NCI-H187 treated with DMSO at 0.1 percent for 48 hours (cell line): ENCODE measurements around the gene FBXL5.

ENCODE experiments used
- DNase-seq: peaks from one replicate; lab custom pipeline; 2025; lab: John Stamatoyannopoulos, UW

The FBXL5 gene, protein sequence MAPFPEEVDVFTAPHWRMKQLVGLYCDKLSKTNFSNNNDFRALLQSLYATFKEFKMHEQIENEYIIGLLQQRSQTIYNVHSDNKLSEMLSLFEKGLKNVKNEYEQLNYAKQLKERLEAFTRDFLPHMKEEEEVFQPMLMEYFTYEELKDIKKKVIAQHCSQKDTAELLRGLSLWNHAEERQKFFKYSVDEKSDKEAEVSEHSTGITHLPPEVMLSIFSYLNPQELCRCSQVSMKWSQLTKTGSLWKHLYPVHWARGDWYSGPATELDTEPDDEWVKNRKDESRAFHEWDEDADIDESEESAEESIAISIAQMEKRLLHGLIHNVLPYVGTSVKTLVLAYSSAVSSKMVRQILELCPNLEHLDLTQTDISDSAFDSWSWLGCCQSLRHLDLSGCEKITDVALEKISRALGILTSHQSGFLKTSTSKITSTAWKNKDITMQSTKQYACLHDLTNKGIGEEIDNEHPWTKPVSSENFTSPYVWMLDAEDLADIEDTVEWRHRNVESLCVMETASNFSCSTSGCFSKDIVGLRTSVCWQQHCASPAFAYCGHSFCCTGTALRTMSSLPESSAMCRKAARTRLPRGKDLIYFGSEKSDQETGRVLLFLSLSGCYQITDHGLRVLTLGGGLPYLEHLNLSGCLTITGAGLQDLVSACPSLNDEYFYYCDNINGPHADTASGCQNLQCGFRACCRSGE

DNA sequence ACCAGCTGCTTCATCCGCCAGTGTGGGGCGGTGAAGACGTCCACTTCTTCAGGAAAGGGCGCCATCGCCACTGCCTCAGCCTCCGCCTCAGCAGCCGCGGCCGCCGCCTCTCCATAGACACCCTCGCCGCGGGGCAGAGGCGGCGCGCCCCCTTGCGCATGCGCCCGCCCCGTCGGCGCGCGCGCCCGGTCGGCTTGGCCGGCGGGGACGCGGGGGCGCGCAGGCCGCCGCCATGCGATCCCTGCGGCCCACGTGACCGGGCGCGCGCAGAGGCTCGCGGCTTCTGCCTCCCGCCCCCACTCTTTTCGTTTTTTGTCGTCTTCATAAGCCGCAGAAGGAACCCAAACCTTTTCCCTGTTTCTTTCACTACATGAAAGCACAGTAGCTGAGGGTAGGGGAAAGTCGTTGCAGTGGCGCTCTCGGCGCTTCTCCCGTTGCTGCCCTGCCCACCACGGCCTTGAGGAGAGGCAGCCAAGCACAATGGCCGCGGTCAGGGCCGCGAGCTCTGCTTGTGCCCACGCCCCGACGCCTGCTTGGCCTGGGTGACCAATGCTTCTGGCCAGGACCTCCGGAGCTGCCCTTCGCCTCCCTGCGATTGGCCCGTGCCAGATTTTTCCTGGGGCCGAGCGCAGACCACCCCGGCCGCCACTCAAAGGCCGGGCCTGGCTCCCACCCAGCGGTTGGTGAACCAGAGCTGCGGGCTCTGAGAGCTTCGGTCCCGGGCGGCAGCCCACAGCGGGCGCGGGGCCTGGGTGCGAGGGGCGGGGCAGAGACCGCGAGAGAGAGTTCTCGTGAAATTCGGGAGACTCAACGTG, at the start of gene FBXL5:
Gene FBXL5, minus strand, starts transcription at position 135 of the 815 bp plus-strand sequence. Its CDS starts 70 bp downstream, at position 65.
- peak; percentile 34 for DNase-seq

DNA sequence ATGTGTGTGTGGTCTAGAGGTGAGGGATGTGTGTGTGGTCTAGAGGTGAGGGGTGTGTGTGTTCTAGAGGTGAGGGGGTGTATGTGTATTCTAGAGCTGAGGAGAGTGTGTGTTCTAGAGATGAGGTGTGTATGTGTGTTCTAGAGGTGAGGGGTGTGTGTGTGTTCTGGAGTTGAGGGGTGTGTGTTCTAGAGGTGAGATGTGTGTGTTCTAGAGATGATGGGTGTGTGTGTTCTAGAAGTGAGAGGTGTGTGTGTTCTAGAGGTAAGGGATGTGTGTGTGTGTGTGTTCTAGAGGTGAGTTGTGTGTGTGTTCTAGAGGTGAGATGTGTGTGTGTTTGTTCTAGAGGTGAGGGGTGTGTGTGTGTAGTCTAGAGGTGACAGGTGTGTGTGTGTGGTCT, 49.0 kb upstream of the FBXL5 start:
- no peak for DNase-seq

DNA sequence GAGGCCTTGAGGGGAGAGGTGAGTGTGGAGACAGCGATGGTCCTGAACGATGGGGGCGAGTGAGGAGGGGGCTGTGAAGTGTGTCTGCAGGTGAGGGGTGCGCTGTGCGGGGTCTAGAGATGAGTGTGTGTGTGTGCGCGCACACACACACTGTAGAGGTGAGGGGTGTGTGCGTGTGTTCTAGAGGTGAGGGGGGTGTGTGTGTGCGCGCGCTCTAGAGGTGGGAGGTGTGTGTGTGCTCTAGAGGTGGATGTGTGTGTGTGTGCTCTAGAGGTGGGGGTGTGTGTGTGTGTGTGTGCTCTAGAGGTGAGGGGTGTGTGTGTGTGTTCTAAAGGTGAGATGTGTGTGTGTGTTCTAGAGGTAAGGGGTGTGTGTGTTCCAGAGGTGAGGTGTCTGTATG, 48.3 kb upstream of the FBXL5 start:
- no peak for DNase-seq

DNA sequence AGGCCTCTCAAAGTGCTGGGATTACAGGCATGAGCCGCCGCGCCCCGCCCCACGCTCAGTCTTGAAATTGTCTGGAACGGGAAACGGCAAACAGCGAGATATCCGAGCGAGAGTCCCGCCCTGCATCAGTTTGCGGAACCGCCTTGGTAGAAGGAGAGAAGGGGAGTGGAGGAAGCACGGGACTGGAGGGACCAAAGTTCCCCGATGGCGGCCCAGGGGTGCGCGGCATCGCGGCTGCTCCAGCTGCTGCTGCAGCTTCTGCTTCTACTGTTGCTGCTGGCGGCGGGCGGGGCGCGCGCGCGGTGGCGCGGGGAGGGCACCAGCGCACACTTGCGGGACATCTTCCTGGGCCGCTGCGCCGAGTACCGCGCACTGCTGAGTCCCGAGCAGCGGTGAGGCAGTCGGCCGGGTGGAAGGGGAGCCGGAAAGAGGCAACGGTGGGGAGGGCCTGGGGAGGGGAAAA, 47.8 kb upstream of the FBXL5 start, which contains the start of gene BST1:
Gene BST1, plus strand, starts transcription at position 125 of the 463 bp plus-strand sequence. Its CDS starts 80 bp downstream, at position 205.
- DNase-seq = no peak

DNA sequence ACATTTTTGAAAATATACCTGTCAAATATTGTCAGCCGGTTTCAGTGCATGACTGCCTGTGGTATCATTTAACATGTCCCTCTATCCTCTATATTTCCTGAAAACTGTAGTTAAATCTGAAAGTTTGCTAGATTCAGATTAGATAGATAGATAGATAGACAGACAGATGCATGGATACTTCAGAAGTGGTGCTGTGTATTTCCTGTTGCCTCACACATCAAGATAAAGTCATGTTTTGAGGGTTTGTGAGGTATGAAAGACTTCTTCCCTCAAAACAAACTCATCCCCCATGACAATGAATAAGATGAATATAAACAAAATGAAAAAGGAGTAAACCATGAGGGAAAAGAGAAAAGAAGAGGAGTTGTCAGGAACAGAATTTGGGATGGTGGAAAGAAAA, 41.7 kb upstream of the FBXL5 start:
- DNase-seq = no peak

DNA sequence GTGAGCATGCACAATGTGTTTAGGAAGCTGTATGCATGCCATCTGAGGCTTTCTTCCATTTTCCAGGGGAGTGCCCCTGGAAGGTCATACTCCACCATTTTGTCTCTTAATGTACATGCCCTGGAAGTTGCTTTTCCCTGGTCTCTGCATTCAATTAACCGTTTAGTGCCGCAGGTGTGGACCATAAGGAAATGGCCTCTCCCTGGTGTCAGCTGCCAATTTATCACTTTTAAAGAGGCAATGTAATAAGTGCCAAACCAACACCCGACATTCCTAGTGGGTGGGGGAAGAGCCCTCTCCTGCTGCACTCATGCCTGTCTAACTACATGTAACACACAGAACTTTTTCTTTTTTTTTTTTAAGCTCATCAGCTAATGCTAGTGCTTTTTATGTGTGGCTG, 40.6 kb upstream of the FBXL5 start:
- no peak for DNase-seq

DNA sequence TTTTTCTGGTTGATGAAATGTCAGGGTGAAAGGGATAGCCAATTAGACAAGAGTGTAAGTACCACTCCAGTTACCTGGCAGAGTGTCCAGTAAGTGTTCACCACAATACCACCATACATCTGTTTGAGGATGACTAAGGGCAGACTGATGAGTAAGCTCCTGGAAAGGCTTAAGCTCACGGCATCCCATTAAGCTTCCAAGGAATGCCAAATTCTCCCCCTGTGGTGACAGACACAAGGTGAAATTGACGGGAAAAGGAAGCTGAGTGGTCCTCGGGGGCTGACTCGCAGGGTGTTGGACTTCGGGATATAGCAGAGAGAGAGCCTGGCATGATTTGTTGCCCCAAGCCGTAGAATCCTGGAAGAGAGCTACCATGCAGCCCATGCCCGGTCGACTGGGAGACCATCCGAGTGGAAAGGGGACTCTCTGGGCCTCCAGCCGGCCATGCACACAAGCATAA, 40.1 kb upstream of the FBXL5 start:
- peak; percentile 54 for DNase-seq

DNA sequence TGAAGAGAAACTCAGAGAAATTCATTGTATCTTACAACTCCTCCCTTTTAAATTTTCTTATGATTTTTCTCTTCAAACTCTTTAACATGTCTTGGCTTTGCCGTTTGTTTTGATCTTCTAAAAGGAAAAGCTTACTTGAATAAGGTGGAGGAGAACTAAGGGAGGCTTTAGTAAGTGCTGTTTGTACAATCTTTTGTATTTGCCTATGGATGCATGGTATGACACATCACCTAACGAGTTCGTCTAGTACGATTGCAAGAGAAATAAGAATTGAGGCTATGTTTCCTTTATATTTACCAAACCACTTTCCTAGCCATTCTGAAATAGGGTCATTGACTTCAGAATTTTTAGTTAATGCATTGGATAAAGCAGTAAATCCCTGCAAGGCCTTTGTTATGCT, 39.3 kb upstream of the FBXL5 start:
- DNase-seq = no peak

DNA sequence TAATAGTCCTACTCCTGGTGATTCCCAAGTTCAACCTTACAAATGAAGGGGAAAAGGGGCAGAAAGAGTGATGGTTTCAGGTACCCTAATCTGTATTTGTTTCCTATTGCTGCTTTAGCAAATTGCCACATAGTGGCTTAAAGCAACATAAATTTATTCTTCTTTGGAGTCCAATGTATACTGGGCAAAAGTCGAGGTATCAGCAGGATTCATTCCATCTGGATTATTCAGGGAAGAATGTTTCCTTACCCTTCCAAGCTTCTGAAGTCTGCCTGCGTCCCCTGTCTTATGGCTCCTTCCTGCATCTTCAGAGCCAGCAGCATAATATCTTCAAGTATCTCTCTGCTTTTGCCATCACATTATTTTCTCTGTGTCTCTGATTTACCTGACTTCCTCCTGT, 37.4 kb upstream of the FBXL5 start:
- no peak for DNase-seq

DNA sequence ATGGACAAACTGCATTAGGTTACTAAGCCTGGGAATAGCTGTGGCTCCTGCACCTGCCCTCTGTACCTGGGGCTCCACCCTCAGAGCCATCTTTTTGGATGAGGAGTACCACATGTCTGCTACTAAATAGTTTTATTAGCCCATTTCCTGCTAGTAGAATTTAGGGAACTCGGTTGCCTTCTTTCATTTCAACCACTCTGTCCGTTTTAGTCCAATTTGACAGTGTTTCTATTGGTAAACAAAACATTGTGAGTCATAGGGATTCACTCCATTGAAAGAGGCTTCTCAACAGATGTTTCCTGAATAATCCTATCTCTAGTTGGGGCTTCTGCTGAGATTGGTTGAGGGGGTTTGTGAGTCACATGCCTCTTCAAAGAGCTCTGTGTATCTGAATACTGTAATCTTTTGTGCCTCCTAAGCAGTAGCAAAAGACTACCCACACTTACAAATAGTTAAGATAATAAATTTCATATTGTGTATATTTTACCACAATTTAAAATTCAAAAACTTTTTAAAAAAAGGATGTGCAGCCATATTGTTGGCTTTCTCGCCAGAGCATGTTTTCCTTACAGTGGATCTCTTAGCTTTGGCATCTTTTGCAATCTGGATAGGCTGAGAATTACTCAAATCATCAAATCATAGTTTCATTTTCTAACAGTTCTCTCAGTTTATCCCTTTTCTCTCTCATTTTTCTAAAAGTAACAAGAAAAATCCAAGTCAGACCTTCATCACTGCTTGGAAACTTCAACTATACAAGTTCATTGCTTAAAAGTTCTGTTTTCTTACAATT, 36.4 kb upstream of the FBXL5 start:
- no peak for DNase-seq

DNA sequence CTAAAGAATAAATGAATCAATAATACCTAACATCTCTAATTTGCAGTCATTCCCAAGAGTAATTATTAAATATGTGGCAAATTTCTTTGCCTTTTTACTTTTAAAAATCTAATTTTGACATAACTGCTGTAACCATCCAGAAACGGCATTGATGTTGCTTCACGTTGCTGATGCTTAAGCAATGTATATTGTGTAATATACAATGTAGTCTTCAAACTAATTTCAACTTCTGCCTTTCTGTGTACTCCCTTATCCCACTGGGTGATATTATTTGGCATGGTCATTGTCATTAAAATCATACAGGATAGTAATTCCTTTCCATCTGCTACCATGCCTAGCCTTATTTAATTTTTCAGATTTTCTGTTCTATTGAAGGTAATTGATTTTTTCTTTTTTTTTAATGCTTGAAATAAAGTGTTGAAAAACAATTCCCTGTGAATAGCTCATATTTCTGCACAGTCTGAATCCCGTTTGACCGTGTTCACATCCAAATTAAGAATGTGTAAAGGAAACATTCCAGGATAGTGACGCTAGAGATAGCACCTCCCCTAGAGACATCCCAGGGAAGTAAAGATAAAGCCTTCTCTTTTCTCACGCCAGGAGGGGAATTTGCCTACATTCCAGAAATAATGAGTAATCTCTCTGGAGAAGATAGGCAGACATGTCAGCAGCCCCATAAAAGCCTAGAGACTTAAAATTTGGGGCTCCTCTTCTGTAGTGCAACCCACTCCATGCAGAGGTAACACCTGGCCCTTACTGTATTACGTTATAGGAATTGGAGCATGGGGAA, 35.1 kb upstream of the FBXL5 start:
- DNase-seq = no peak

DNA sequence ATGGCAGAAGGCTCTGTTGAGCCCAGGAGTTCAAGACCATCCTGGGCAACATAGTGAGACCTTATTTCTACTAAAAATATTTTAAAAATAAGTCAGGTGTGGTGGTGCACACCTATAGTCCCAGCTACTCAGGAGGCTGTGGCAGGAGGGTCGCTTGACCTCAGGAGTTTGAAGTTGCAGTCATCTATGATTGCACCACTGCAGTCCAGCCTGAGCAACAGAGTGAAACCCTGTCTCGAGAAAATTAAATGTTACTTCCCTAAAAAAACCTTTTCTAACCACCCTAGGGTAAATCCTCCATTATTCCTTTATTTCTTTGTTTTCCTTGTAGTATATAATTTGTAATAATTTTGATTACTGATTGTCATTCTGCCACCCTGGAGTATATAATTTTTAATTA, 34.4 kb upstream of the FBXL5 start:
- DNase-seq = no peak

DNA sequence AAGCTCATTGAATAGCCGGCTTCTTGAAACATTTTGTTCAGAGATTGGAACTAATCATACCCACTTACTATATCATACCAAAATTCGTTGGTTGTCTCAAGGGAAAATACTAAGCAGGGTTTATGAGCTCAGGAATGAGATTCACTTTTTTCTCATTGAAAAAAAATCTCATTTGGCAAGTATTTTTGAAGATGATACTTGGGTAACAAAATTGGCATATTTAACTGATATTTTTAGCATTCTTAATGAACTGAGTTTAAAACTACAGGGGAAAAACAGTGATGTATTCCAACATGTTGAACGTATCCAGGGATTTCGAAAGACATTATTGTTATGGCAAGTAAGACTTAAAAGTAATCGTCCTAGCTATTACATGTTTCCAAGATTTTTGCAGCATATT, 32.9 kb upstream of the FBXL5 start:
- DNase-seq = no peak

DNA sequence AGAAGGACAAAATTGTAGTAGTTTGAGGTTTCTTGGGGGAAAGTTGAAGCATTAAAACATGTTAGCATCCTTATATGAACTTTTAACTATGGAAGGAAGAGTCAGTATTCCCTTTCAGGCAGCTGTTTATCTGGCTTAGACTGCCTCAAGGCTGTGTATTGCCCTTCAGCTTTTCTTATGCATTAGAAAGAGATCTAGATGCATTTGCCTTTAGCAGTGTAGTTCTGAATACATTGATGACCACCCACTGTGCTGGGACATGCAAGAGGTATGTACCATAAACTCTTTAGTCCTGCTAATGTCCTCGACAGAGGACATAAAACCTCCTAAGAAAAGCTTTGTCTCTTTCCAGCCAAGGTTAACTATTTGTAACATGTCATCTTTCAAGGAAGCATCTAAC, 29.3 kb upstream of the FBXL5 start:
- no peak for DNase-seq

DNA sequence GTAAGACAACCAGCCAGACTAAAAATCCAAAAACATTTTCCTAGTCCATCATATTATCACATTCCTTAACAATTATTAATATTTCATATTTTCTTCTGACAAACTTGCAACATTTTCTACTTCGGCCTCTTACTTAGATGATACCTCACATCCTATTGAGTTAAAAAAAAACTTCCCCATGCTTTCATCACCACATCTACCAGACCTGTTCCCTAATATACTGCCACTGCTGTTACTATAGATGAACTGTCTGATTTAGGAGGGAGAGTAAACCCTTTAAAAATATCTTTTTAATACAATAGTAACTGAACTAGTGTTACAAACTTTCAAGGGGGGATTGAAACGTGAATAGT, 28.0 kb upstream of the FBXL5 start:
- DNase-seq = no peak

DNA sequence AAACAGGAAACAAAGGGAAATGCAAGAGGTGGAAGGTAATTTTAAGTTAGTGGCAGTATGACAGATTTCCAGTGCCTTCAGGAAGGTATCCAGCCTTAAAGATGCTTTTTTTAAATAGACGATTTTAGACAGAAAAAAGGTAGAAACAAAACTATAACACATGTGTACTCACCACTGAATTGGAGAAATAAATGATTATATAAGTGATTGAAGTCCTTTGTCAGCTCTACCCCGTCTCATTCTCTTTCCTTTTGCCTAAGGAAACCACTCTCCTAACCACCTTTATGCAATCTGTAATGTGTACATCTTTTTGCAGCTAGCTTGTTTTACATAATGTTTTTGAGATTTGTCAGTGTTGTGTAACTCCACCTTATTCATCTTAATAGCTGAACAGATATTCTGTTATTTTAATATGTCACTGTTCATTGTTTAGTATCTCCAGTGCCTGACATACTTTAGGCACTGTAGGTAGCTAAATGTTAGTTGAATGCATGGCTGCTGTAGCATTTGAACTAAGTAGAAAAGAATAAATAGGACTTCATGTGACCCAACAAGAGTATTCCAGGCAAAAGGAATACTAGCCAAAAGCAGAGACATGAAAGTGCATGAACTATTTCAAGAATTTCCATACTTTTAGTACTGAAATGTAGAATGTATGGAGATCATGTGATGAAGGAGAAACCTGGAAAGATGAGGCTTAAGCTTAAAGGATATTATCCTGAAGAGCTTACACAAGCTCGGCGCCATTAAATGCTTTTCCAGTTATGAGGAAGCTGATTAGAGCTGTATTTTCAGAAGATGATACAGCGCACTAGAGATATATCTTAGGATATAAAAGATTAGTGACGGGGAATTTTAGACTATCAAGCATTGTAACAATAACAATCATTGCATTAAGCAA, 27.3 kb upstream of the FBXL5 start:
- no peak for DNase-seq

DNA sequence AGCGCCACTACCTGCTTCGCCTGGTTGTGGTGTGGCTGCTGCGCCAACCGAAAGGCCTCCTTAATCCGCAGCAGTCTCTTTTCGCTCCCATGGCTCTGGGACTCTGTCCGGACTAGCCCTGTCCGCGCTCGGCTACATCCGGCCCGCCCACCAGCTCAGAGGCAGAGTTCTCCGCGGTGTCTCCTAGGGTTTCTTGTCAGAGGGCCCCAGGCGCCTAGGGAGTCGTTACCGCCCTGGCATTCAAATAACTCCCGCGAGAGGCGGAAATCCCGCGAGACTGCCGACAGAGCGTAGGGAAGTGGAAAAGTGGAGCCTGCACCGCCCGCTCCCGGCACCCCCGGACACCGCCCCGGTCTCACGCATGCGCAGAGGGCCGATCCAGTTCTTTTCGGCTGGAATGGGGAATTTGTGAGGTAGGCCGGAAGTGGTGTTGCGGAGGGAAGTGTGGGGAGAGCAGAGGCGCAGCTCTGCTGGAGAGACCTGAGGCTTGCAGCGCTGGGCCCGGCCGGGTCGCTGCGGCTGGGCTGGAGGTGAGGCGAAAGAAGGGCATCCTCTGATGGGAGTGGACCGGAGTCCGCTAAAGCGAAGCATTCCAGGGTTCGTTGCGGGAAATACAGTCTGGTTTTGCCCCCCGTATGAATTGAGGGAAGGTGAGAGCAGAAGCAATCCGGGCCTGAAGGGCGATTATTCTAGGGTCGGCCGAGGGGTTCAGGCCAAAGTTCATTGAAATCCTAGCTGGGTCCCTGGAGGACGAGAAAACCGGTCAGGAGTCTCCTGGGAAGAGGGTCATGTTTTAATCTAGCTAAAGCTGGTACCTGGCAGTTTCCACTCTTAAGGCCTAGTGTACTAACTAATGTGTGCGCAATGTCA, 26.4 kb upstream of the FBXL5 start, which contains the start of gene FAM200B:
Gene FAM200B, plus strand, starts transcription at position 456 of the 870 bp plus-strand sequence. CDS start 5,151 bp downstream, outside the sequence.
- DNase-seq = peak; percentile 95

DNA sequence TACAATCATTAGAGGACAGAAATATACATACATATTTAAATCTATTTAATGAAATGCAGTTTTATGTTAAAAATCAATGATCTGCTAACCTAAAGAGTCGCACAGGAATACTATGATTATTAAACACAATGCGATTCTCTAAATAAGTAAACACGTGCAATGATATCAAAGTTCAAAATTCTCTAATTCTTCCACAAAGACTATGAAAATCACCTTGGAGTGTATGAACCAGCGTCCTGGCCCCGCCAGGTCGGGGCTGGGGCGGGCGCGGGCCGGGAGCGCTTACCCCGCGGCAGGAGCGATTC, 25.9 kb upstream of the FBXL5 start:
- DNase-seq = no peak

DNA sequence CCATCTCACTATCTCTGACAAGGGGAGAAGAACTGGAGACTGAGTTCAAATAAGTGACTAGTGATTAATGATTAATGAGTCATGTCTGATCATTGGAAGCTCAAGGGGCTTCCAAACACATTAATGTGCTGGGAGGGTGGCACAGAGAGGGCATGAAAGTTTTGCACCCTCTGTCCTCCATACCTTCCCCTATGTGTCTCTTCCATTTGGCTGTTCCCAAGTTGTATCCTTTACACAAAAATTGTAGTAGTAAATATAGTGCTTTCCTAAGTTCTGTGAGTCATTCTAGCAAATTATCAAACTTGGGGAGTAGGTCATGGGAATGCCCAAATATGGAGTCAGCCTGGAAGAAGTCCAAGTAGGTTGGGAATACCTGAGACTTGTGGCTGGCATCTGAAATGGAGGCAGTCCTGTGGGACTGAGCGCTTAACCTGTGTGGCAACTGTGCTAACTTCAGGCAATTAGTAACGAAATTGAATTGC, 22.4 kb upstream of the FBXL5 start:
- no peak for DNase-seq
